ENCODE data around the gene MEP1B.

DNA sequence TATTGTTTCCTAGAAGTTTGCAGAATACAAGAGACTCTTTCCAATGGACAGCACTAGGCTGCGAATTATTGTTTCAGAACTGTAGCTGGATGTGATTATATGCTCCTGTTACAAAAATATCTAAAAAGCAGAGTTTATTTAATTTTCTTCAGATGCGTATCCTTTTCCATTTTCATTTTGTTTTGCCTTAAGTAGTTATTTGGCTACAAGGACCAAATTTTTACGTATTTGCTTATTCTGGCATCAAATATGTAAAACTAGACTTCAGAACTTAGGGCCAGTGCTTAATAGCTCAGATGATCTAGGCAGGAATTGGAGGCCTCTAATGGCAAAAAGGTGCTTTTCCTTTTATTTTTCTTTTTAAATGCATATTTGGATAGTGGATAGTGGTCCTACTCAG, 18.7 kb downstream of the MEP1B start:
- TF ChIP-seq, protein P1, sequence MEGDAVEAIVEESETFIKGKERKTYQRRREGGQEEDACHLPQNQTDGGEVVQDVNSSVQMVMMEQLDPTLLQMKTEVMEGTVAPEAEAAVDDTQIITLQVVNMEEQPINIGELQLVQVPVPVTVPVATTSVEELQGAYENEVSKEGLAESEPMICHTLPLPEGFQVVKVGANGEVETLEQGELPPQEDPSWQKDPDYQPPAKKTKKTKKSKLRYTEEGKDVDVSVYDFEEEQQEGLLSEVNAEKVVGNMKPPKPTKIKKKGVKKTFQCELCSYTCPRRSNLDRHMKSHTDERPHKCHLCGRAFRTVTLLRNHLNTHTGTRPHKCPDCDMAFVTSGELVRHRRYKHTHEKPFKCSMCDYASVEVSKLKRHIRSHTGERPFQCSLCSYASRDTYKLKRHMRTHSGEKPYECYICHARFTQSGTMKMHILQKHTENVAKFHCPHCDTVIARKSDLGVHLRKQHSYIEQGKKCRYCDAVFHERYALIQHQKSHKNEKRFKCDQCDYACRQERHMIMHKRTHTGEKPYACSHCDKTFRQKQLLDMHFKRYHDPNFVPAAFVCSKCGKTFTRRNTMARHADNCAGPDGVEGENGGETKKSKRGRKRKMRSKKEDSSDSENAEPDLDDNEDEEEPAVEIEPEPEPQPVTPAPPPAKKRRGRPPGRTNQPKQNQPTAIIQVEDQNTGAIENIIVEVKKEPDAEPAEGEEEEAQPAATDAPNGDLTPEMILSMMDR (IDR thresholded peaks at IDR 0.05) = no peak
- TF ChIP-seq POLR2A (IDR thresholded peaks at IDR 0.05) = no peak
